A673 (cell line): ENCODE results near the gene TNS1. TPM values are rescaled to one million over a fixed set of nuclear protein-coding genes. Genes with fewer than 3 reads are reported as not detected.
A peak's percentile ranks its signal among the peaks of the same experiment; 100 is the strongest.

Source experiments
- BruUV-seq: library from RNA; stranded (reverse); fragments of 400-500 nt; replicated peaks from 2 replicates; lab custom pipeline; 2021; lab: Mats Ljungman, UMichigan
- CTCF ChIA-PET: fragments of 300-600 bp; sonication (Branson Sonifier 250); formaldehyde crosslinking; loops from one replicate; lab custom pipeline; 2022; ENCODE audit warnings: antibody characterized with exemption; lab: Charles Lee
- POLR2A ChIA-PET: fragments of 300-600 bp; sonication (Branson Sonifier 250); formaldehyde crosslinking; loops from one replicate; lab custom pipeline; 2022; ENCODE audit warnings: antibody characterized with exemption; ENCODE audit not compliant: low non-redundant PET; lab: Charles Lee
- DNase-seq: peaks from one replicate; pipeline ENCODE4 v3.0.0-alpha.2; 2015; ENCODE audit warnings: low spot score
- H3K27ac ChIP-seq: fragments of 200-600 bp; sonication (generic); 2 replicates; pipeline ENCODE4 v1.5.1; 2016; ENCODE audit warnings: mixed run types, low read depth, mild to moderate bottlenecking, mixed read lengths, antibody characterized with exemption, low read length; ENCODE audit not compliant: poor library complexity, severe bottlenecking
- H3K27me3 ChIP-seq: fragments of 200-600 bp; sonication (generic); replicated peaks from 2 replicates; pipeline ENCODE4 v1.6.1; 2017; ENCODE audit warnings: mixed run types, low read depth, mild to moderate bottlenecking, mixed read lengths, antibody characterized with exemption, low read length; ENCODE audit not compliant: insufficient read depth, poor library complexity
- H3K36me3 ChIP-seq: fragments of 200-600 bp; sonication (generic); 2 replicates; pipeline ENCODE4 v1.6.1; 2016; ENCODE audit warnings: mixed run types, mild to moderate bottlenecking, mixed read lengths, antibody characterized with exemption, low read length; ENCODE audit not compliant: insufficient read depth, poor library complexity, severe bottlenecking
- H3K4me1 ChIP-seq: fragments of 200-600 bp; sonication (generic); 2 replicates; pipeline ENCODE4 v1.6.1; 2017; ENCODE audit warnings: mixed run types, mild to moderate bottlenecking, mixed read lengths, antibody characterized with exemption, low read length; ENCODE audit not compliant: insufficient read depth, poor library complexity, severe bottlenecking
- H3K4me3 ChIP-seq: fragments of 200-600 bp; sonication (generic); 2 replicates; pipeline ENCODE4 v1.5.1; 2016; ENCODE audit warnings: low read depth, mixed run types, mild to moderate bottlenecking, mixed read lengths, low read length; ENCODE audit not compliant: poor library complexity, severe bottlenecking
- H3K9me3 ChIP-seq: fragments of 200-600 bp; sonication (generic); 2 replicates; pipeline ENCODE4 v1.6.1; 2016; ENCODE audit warnings: mixed run types, low read depth, mild to moderate bottlenecking, mixed read lengths, antibody characterized with exemption, low read length; ENCODE audit not compliant: poor library complexity, severe bottlenecking
- EZH2 ChIP-seq: fragments of 200-600 bp; sonication (generic); IDR thresholded peaks from 2 replicates; pipeline ENCODE4 v1.6.1; 2017; ENCODE audit warnings: borderline replicate concordance, low read depth, mild to moderate bottlenecking, mixed read lengths, antibody characterized with exemption, low read length; ENCODE audit not compliant: poor library complexity, severe bottlenecking
- intact Hi-C: fragments of 100-400 bp; cut with micrococcal nuclease; formaldehyde crosslinking; loops from one replicate; pipeline ENCODE4 v1.10.0; 2022; ENCODE audit not compliant: unreplicated experiment
- total RNA-seq: library from RNA; stranded (reverse); gene quantifications from 2 replicates; pipeline ENCODE4 v1.2.3, GENCODE V29; 2021
- TF ChIP-seq, protein P1 (sequence below): fragments of 300-800, 200-600 bp; sonication (generic); conservative IDR thresholded peaks from 2 replicates; pipeline ENCODE4 v1.5.1; 2017; ENCODE audit warnings: low read depth, mild to moderate bottlenecking, antibody characterized with exemption, low read length, moderate library complexity, mixed read lengths

The TNS1 gene
- total RNA-seq, 1 experiment from 2014 or later: 99.6 TPM

DNA sequence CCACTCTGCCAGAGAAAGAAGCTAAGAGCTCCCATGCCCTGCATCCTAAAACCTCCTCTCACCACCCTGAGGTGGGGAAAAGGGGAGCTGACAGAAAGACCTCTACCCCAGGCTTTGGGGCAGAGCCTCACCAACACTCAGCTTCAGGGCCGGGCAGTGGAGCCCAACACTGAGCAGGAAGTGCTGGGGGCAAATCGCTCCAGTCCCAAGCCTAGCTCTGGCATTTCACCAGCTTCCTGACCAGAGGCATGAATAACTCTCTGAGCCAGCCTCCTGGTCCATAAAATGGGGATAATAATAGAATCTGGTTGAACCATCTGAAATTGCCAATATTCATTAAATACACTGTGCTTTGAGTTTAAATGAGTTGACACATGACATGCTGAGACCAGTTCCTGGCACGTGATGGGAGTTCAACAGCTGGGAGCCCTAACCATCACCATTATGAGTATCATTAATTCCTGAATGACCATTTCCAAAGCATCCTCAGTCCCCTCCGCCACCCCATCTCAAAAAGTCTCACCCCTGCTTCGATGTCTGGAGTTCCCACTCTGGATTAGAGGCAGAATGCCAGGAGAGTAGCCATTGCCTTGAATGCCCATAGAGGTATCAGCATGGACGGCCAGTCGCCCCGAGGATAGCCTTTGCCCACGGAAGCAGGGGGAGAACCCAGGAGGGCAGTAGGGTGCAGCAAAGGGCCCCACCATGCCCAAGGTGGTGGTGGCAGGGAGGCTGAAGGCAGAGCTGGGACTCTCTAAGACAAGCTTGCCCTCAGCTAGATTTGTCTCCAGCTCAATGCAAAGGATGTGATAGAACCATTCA is 153.4 kb downstream of the TNS1 start:
- CTCF ChIA-PET: no interaction called here
- TF ChIP-seq, protein P1, sequence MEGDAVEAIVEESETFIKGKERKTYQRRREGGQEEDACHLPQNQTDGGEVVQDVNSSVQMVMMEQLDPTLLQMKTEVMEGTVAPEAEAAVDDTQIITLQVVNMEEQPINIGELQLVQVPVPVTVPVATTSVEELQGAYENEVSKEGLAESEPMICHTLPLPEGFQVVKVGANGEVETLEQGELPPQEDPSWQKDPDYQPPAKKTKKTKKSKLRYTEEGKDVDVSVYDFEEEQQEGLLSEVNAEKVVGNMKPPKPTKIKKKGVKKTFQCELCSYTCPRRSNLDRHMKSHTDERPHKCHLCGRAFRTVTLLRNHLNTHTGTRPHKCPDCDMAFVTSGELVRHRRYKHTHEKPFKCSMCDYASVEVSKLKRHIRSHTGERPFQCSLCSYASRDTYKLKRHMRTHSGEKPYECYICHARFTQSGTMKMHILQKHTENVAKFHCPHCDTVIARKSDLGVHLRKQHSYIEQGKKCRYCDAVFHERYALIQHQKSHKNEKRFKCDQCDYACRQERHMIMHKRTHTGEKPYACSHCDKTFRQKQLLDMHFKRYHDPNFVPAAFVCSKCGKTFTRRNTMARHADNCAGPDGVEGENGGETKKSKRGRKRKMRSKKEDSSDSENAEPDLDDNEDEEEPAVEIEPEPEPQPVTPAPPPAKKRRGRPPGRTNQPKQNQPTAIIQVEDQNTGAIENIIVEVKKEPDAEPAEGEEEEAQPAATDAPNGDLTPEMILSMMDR: no peak
- no peak for TF ChIP-seq EZH2
- H3K4me3 ChIP-seq: no peak overlapping the region

DNA sequence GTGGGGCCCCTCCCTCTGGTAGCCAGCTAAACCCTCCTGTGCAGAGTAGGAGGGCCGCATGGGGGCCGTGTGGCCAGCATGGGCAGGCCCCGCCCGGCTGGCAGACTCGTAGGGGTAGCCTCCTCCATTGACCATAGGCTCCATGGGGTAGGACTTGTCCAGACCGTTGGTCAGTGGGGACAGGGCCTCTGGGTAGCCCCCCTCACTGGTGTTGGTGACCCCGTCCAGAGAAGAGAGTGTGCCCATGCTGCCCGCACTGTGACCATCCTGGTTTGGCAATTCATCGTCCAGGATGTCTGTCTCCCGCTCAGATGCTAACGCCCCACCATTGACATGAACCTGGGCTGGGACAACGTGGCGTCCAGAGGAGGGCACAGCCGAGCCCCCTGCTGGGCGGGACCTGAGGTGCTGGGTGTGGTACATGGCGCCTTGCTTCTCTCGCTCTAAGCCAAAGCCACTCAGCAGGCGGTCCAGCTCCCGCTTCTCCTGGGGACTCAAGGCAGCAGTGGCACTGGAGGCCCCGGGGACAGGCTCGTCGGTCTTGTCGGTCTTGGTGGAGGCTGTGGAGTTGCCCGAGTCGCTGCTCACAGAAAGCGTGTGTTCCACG is 154.3 kb downstream of the TNS1 start:
- TF ChIP-seq, protein P1: no peak
- no peak for TF ChIP-seq EZH2
- Histone ChIP-seq H3K36me3 (peaks cover 22% of the 10 kb centered on the region), H3K27ac (no peak overlapping the region), H3K9me3 (no peaks in the 10 kb centered on the region), H3K4me1 (peaks cover 7% of the 10 kb centered on the region), H3K4me3 (no peak overlapping the region), H3K27me3 (no peaks in the 10 kb centered on the region)
- CTCF ChIA-PET: no interaction called here
- intact Hi-C loops: no loop called here
- POLR2A ChIA-PET: no interaction called here
- TSS peak; percentile 35 for BruUV-seq
- no peak for DNase-seq

More for the DNA sequence above, 153.4 kb downstream of the TNS1 start:
- BruUV-seq: no TSS peak
- Histone ChIP-seq H3K36me3 (peaks cover 22% of the 10 kb centered on the region), H3K27ac (no peak overlapping the region), H3K9me3 (no peaks in the 10 kb centered on the region), H3K4me1 (peaks cover 7% of the 10 kb centered on the region), H3K27me3 (no peaks in the 10 kb centered on the region)
- no peak for DNase-seq
- POLR2A ChIA-PET: no interaction called here
- intact Hi-C loops: no loop called here

DNA sequence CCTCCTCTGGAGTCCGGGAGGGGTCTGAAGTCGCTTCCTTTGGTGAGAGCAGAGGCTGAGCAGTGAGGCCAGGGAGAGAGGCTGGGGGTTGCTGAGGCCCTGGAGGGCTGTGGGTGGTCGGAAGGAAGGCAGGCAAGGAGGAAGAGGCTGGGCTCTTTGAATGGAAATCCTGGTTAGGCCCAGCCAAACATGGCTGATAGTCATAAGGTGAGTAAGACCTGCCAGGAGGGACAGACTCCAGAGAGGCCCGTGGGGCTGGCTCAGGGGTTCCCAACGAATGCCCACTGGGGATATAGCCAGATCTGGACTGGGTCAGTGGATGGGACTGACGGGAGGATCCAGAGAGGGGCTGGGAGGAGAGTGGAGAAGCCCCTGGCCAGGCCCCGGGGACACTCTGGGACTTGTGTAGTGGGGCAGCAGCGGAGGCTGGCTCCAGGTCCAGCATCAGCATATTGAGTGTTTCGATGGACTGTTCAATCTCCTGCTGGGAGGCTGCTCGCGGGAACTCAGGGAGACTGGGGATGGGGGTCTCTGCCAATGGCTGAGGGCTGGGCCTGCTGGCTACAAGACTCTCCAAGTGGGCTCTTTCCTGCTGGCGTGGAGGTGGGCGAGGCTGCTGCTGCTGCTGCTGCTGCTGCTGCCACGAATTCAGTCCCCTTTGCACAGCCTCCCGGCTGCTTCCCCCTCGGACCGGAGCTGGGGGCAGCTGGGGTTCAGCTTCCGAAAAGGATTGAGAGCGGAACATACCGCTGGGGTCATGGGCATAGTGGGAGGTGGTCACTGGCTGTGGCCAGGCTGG is 155.0 kb downstream of the TNS1 start:
- POLR2A ChIA-PET: no interaction called here
- H3K4me3 ChIP-seq: no peak overlapping the region
- H3K27me3 ChIP-seq: no peaks in the 10 kb centered on the region
- intact Hi-C loops: no loop called here
- BruUV-seq: no TSS peak
- peaks cover 22% of the 10 kb centered on the region for H3K36me3 ChIP-seq
- no peak overlapping the region for H3K27ac ChIP-seq
- peaks cover 7% of the 10 kb centered on the region for H3K4me1 ChIP-seq
- H3K9me3 ChIP-seq: no peaks in the 10 kb centered on the region
- no peak for DNase-seq
- TF ChIP-seq, protein P1: no peak
- TF ChIP-seq EZH2: no peak
- CTCF ChIA-PET: no interaction called here
